SKM-1 treated with dmso at 0.1 percent for 144 hours (cell line): ENCODE measurements around the gene DENND5A.

Experiments
- DNase-seq: peaks from one replicate; lab custom pipeline; 2025; ENCODE audit not compliant: unreplicated experiment; lab: John Stamatoyannopoulos, UW

DENND5A gene

GRCh38 chr11:9141186-9141585, 124.0 kb downstream of the DENND5A start:
- DNase-seq, result no peak

DNA sequence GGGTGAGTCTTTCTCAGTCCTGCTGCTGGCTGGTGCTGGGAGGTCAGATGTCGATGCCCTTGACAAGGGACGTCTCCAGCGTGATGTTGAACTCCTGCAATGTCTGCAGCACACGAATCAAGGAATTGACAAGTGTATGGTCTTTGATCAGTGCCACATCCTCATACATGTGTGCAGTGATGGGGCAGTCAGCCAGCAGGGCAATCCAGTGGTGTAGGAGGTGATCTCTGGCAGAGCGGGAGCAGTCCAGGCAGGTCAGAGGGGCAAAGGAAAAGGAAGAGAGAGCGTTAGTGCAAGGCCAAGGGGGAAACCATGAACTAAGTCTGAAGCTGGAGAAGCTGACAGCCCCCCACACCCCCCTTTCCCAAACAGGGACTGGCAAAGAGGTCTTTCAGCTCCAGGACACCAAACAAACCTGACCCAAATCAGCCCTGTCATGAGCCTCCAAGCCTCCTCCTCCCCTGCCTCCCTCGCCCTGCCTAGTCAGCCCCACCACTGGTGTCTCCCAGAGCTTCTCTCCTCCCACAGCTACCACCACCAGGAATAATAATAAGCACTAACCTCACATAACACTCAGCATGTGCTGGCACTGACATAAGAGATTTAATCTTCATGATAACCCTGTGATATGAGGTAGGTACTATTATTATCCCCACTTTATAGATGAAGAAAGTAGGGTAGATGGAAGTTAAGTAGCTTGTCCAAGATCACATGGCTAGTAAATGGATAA, 125.4 kb downstream of the DENND5A start:
- DNase-seq, result no peak

GRCh38 chr11:9138612-9139579, 126.3 kb downstream of the DENND5A start:
- no peak for DNase-seq

- DNase-seq, result no peak
Observed at GRCh38 chr11:9138133-9138453, 127.1 kb downstream of the DENND5A start.

DNA sequence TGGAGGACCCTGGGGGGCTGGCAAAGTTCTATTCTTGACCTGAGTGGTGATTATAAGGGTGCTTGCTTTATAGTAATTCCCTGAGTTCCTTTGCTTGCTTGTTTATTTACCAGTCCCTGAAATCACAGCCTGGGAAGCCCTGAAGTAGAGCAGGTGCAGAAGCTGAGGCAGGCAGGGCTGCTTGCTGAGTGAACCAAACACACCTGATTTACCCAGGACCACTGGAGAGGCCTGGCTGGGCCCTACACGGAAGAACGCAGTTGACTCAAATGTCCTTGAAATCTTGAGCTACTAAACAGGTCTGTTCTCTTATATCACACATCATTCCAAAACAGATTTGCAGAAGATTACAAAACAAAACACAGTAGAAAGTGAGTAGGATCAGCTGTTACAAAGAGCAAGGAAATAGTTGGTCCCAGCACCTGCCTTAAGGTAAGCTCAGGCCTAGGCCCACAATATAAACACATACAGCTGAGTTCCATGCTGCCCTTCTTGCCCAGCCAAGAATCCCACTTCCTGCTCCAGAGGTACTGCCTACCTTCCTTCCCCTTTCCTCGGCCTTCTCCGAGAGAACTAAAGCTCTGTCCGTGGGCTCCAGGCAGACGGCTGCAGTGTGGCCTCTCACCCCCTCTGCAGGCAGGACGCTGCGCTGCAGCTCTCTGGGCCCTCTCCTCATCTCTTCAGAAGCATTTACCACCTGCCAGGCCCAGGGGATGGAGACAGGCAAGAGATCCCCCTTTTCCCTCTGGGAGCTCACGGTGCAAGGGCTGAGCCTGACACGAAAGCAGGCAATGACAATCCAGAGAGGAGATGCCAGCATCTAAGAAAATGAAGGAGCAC, 127.6 kb downstream of the DENND5A start:
- DNase-seq, result peak; percentile 67

- DNase-seq, result no peak
Observed at GRCh38 chr11:9136741-9137140, 128.4 kb downstream of the DENND5A start.

DNA sequence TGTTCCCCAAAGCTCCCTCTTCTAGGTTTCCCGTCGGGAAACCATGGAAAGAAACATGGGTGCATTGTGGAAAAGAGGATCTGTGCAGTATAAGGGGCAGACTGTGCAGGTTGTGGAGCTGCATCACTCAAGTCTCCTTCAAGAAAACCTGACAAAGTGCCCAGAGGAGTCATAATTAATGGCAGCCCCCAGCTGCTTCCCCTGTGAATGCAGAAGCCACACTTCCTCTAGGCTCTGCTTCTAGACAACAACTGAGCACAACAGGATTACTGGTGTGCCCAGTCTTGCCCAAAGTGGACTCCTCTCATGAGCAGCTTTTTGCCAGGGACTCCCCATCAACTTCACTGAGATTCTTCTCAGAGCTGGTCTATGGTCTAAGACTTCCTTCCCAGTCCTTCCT, 131.2 kb downstream of the DENND5A start:
- no peak for DNase-seq

DNA sequence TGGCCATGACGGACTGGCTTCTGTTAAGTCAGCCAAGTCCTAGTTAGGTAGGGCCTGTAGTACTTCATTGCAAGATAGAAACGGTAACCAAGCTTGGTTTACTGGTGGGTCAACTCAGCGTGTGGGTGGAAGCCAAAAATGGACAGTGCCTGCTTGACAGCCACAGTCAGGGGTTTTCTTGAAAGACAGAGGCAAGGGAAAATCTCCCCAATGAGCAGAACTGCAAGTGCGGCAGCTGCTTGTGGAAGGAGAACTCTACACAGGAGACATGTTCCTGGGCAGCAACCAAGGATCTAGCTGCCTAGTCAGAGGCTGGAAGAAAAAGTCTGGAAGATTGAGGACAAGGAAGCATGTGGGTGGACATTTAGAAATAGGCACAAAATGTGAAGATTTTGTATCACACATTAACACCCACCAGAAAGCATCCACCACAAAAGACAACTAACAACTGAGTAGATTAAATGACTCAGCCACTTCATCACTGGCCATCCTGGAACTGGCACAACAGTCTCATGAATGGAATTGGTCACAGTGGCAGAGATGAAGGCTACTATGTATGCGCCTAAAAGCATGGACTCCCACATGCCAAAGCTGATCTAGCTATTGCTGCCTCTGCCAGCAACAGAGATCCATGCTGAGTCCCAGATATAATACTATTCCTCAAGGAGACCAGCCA, 132.8 kb downstream of the DENND5A start:
- no peak for DNase-seq

GRCh38 chr11:9130297-9130696, 134.9 kb downstream of the DENND5A start:
- peak; percentile 56 for DNase-seq

DNA sequence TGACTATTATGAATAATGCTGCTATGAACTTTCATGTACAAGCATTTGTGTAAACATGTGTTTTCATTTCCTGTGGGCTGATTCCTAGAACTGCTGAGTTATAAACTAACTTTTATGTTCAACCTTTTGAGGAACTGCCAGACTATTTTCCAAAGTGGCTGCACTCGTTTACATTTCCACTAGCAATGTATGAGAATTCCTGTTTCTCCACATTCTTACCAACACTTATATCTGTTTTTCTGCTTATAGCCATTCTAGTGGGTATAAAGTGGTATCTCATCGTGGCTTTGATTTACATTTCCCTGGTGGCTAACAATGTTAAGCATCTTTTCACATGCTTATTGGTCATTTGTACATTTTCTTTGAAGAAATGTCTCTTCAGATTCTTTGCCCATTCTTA, 138.5 kb downstream of the DENND5A start:
- DNase-seq, result no peak

DNA sequence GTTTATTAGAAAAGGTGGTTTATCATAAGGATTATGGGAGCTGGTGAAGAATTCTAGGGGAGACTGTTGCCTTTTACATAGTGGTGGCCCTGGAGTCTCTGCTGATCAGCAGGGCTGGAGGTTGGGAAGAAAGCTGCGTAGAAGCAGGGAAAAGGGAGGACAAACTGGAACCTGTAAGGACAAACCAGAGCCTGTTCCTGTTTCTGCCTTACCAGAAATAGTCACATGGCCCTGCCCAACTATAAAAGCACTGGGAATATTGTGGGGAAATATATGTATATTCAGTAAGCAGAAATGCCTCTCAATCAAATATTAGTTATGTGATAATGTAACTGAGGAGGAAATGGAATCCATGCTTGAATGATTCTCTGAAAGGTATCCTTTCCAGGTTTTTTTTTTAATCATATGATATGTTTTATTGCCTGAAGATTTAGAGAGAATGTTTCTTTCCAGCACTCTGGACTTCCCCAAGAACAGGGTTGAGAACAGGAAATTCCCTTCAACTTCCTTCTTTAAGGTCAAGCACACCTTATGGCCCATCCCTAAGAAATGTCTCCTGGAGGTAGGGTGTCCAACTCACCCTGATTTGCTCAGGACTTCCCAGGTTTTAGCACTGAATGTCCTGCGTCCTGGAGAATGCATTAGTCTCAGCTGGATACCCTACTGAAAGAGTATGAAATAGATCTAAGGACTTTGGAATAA, 139.8 kb downstream of the DENND5A start:
- DNase-seq, result no peak

GRCh38 chr11:9123595-9124304, 141.4 kb downstream of the DENND5A start:
- DNase-seq, result no peak

GRCh38 chr11:9121469-9121796, 143.7 kb downstream of the DENND5A start:
- no peak for DNase-seq

- DNase-seq, result peak; percentile 9
Observed at GRCh38 chr11:9120664-9121468, 144.3 kb downstream of the DENND5A start.

DNA sequence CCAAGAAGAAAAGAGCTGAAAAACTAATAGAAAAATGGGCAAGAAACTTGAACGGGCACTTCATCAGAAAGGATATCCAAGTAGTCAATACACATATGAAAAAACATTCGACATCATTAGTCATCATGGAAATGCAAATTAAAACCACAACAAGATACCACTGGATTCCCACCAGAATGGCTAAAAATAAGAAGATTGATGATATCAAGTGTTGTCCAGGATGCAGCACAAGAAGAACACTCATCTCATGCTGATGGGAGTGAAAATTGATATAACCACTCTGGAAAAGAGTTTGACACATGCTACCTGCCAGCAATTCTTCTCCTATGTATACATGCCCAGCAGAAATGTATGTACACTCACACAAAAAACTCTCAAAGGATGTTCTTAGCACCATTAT, 146.9 kb downstream of the DENND5A start:
- DNase-seq, result no peak

GRCh38 chr11:9112075-9112474, 153.1 kb downstream of the DENND5A start:
- DNase-seq, result no peak

DNA sequence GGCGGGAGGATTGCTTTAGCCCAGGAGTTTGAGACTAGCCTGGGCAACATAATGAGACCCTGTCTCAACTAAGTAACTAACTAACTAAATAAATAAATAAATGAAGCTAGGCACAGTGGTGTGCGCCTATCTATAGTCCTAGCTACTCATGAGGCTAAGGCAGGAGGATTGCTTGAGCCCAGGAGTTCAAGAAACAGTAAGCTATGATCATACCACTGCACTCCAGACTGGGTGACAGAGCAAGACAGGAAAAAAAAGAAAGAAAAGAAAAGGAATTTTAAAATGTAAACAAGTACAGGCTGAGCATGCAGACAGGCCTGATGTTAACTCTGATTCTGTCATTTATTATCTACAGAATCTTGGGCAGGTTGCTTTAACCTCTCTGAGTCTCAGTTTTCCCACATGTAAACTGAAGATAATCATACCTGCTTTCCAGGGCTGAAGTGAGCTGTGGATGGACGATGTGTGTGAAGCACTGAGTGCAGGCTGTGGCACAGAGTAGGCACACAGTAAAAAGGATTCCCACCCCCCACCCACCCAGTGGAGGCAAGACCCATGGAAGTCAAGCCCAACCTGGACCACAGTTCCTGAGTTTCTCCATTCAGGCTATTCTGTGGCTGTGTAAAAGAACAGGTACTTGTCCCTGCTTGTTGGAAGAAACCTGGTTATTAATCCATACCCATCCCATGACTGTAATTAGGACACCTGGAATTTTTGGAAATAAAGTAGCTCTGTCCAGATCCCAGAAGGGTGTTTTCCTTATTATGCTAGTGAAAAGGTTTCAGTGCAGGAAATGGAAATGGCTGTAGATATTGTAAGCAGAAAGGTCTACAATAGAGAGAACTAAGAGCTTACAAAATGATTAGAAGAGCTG, 155.1 kb downstream of the DENND5A start:
- no peak for DNase-seq

DNA sequence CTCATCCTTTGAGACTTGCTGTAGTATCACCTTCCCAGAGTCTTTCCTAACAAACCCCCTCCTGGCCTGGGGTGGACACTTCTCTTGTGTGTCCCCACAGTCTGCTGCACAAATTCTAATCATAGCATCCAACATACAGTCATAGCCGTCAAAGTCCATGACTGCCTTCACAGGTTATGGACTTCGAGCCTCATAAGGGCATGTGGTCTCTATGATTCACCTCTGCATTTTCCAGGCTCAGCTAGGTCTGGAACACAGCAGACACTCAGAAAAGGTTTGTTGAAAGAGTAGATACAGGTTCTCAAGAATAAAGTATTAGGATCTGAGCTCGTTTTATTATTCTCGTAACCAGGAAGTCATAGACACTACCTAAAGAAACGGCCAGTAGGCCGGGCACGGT, 160.6 kb downstream of the DENND5A start:
- DNase-seq, result no peak
